K562 (cell line): Measurements from ENCODE around the gene BAD. TPM values are rescaled to one million over a fixed set of nuclear protein-coding genes. Genes with fewer than 3 reads are reported as not detected.

Source experiments
- ASH1L ChIP-seq: fragments of 450-650 bp; IDR thresholded peaks from 2 replicates; pipeline ENCODE4 v1.6.1; 2018; ENCODE audit warnings: borderline replicate concordance, mild to moderate bottlenecking, low read depth; ENCODE audit not compliant: partially characterized antibody
- CCNT2 ChIP-seq: IDR thresholded peaks from 2 replicates; pipeline ENCODE4 v1.6.1; 2011; ENCODE audit warnings: borderline replicate concordance, low read depth, mild to moderate bottlenecking, moderate library complexity, mixed read lengths, low read length; ENCODE audit not compliant: insufficient read length; ENCODE audit errors: extremely low read depth
- CEBPB ChIP-seq: fragments of 450-650 bp; IDR thresholded peaks from 2 replicates; pipeline ENCODE4 v1.6.1; 2016; ENCODE audit warnings: missing genetic modification characterization, missing compliant biosample characterization
- CEBPG ChIP-seq, 3 experiments: fragments of 200-800 bp in 1 of 3; sonication (Bioruptor generic) in 1 of 3; sonication (generic) in 1 of 3; formaldehyde crosslinking in 1 of 3; IDR thresholded peaks in 2 of 3; conservative IDR thresholded peaks in 1 of 3; 2 replicates each; pipeline versions ENCODE4 v1.6.1 to v1.8.0; 2016 to 2022; ENCODE audit warnings: missing compliant biosample characterization in 2 of 3, missing genetic modification characterization in 2 of 3, mild to moderate bottlenecking in 1 of 3, missing genetic modification reagents in 1 of 3
- CSDE1 ChIP-seq, 2 experiments: fragments of 450-650 bp; IDR thresholded peaks; 2 replicates each; pipeline ENCODE4 v1.6.1; 2016; ENCODE audit warnings: mild to moderate bottlenecking in 1 of 2
- RB1 ChIP-seq: fragments of 450-650 bp; IDR thresholded peaks from 2 replicates; pipeline ENCODE4 v1.6.1; 2017; ENCODE audit warnings: low read depth, mild to moderate bottlenecking
- RNF2 ChIP-seq: sonication (generic); IDR thresholded peaks from 2 replicates; pipeline ENCODE4 v1.6.1; 2016
- SREBF1 ChIP-seq: fragments of 150-350 bp; IDR thresholded peaks from 2 replicates; pipeline ENCODE4 v1.6.1; 2014; ENCODE audit warnings: antibody characterized with exemption, low read depth, low read length, borderline replicate concordance
- TAF1 ChIP-seq: IDR thresholded peaks from 2 replicates; pipeline ENCODE4 v1.6.1; 2011; ENCODE audit warnings: mild to moderate bottlenecking, low read length, moderate library complexity; ENCODE audit not compliant: insufficient read depth, control insufficient read depth, severe bottlenecking; ENCODE audit errors: extremely low read depth
- ZNF12 ChIP-seq: sonication (generic); formaldehyde crosslinking; IDR thresholded peaks from 2 replicates; pipeline ENCODE4 v1.4.0; 2020; ENCODE audit warnings: mild to moderate bottlenecking, missing genetic modification reagents
- ZNF140 ChIP-seq: fragments of 250-450 bp; sonication (Bioruptor Pico); IDR thresholded peaks from 2 replicates; pipeline ENCODE4 v1.8.0; 2021; ENCODE audit warnings: moderate library complexity, mild to moderate bottlenecking, inconsistent platforms
- ZNF655 ChIP-seq: fragments of 250-450 bp; sonication (Bioruptor Pico); IDR thresholded peaks from 2 replicates; pipeline ENCODE4 v1.5.0; 2021
- polyA plus RNA-seq, 8 experiments: library from polyadenylated mRNA; depleted of rRNA in 4 of 8; stranded (reverse) in 5 of 8; unstranded in 3 of 8; fragments of >200 nt; fragmentation: Nextera tagmentation in 2 of 8; fragmentation: Illumina TruSeq in 1 of 8; extraction: Ambion mirVana in 2 of 8; extraction: Trizol in 1 of 8; gene quantifications; 2 replicates each; pipeline versions ENCODE4 v1.2.1 to v1.2.3, GENCODE V29; 2011 to 2014; ENCODE audit warnings: inconsistent platforms in 1 of 8, missing spikeins in 1 of 8
- total RNA-seq, 7 experiments: library from RNA; depleted of rRNA in 6 of 7; stranded (reverse); fragments of >200 nt in 6 of 7; fragmentation: Illumina TruSeq in 2 of 7; extraction: Trizol in 2 of 7; gene quantifications; 2 replicates each; pipeline versions ENCODE4 v1.2.1 to v1.2.3, GENCODE V29; 2011 to 2021; ENCODE audit warnings: low replicate concordance in 1 of 7
- TF ChIP-seq, protein P1 (sequence below): fragments of 150-350 bp; conservative IDR thresholded peaks from 2 replicates; pipeline ENCODE4 v1.6.1; 2014; ENCODE audit warnings: low read length
- TF ChIP-seq, protein P2 (sequence below), 2 experiments: fragments of 450-650 bp in 1 of 2; IDR thresholded peaks; 2 replicates each; pipeline ENCODE4 v1.6.1; 2011 to 2017; ENCODE audit warnings: low read depth in 2 of 2, antibody characterized with exemption in 1 of 2, borderline replicate concordance in 1 of 2, low read length in 1 of 2, mild to moderate bottlenecking in 1 of 2, mixed read lengths in 1 of 2; ENCODE audit not compliant: control insufficient read depth in 1 of 2
- TF ChIP-seq, protein P3 (sequence below): fragments of 250-450 bp; sonication (Bioruptor Pico); IDR thresholded peaks from 2 replicates; pipeline ENCODE4 v1.8.0; 2022; ENCODE audit warnings: moderate library complexity, mild to moderate bottlenecking, inconsistent platforms

Gene BAD
- total and polyA plus RNA-seq, 9 of the 15 experiments (the other 6 are each of a cell fraction or from before 2014, with no cell fraction given), result 0.61 to 45.6 (median 11.8) TPM

GRCh38 chr11:64269540-64270220 is 14.8 kb downstream of the BAD start (continued):
- TF ChIP-seq CEBPG (CRISPR knock-in tag; IDR thresholded peaks at IDR 0.05), result peak; percentile 93
- peak; percentile 96 to 97 for TF ChIP-seq CEBPG (tag; conservative IDR thresholded peaks at IDR 0.05 in 1 of 2, IDR thresholded peaks at IDR 0.05 in 1 of 2)
- TF ChIP-seq CEBPB (tag), result peak; percentile 96
- TF ChIP-seq, protein P1, sequence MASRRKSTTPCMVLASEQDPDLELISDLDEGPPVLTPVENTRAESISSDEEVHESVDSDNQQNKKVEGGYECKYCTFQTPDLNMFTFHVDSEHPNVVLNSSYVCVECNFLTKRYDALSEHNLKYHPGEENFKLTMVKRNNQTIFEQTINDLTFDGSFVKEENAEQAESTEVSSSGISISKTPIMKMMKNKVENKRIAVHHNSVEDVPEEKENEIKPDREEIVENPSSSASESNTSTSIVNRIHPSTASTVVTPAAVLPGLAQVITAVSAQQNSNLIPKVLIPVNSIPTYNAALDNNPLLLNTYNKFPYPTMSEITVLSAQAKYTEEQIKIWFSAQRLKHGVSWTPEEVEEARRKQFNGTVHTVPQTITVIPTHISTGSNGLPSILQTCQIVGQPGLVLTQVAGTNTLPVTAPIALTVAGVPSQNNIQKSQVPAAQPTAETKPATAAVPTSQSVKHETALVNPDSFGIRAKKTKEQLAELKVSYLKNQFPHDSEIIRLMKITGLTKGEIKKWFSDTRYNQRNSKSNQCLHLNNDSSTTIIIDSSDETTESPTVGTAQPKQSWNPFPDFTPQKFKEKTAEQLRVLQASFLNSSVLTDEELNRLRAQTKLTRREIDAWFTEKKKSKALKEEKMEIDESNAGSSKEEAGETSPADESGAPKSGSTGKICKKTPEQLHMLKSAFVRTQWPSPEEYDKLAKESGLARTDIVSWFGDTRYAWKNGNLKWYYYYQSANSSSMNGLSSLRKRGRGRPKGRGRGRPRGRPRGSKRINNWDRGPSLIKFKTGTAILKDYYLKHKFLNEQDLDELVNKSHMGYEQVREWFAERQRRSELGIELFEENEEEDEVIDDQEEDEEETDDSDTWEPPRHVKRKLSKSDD, result 0 out of 2 replicates have a peak, but pooled peaks have one; percentile 12
- peak; percentile 77 for TF ChIP-seq ZNF12 (CRISPR knock-in tag)
- TF ChIP-seq ASH1L, result peak; percentile 86
- TF ChIP-seq ZNF140, result no peak
- TF ChIP-seq, protein P2, sequence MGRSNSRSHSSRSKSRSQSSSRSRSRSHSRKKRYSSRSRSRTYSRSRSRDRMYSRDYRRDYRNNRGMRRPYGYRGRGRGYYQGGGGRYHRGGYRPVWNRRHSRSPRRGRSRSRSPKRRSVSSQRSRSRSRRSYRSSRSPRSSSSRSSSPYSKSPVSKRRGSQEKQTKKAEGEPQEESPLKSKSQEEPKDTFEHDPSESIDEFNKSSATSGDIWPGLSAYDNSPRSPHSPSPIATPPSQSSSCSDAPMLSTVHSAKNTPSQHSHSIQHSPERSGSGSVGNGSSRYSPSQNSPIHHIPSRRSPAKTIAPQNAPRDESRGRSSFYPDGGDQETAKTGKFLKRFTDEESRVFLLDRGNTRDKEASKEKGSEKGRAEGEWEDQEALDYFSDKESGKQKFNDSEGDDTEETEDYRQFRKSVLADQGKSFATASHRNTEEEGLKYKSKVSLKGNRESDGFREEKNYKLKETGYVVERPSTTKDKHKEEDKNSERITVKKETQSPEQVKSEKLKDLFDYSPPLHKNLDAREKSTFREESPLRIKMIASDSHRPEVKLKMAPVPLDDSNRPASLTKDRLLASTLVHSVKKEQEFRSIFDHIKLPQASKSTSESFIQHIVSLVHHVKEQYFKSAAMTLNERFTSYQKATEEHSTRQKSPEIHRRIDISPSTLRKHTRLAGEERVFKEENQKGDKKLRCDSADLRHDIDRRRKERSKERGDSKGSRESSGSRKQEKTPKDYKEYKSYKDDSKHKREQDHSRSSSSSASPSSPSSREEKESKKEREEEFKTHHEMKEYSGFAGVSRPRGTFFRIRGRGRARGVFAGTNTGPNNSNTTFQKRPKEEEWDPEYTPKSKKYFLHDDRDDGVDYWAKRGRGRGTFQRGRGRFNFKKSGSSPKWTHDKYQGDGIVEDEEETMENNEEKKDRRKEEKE (IDR thresholded peaks at IDR 0.05; ENCODE audit: borderline replicate concordance in 1 of 2, control insufficient read depth in 1 of 2, low read depth in 2 of 2, low read length in 1 of 2), result peak in 1 of 2 experiments; percentile 78; a peak in 2 of 4 replicates
- no peak for TF ChIP-seq CCNT2
- 0 out of 2 replicates have a peak, but pooled peaks have one; percentile 63 for TF ChIP-seq SREBF1
- peak; percentile 53; the same call in 1 of the 2 replicates for TF ChIP-seq RB1
- TF ChIP-seq ZNF655 (CRISPR knock-in tag), result no peak
- TF ChIP-seq RNF2, result no peak
- peak; percentile 84 for TF ChIP-seq TAF1
- TF ChIP-seq, protein P3, sequence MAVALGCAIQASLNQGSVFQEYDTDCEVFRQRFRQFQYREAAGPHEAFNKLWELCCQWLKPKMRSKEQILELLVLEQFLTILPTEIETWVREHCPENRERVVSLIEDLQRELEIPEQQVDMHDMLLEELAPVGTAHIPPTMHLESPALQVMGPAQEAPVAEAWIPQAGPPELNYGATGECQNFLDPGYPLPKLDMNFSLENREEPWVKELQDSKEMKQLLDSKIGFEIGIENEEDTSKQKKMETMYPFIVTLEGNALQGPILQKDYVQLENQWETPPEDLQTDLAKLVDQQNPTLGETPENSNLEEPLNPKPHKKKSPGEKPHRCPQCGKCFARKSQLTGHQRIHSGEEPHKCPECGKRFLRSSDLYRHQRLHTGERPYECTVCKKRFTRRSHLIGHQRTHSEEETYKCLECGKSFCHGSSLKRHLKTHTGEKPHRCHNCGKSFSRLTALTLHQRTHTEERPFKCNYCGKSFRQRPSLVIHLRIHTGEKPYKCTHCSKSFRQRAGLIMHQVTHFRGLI (CRISPR knock-in tag), result peak; percentile 57; the same call in 1 of the 2 replicates
- TF ChIP-seq CSDE1 (IDR thresholded peaks at IDR 0.05), result no peak
